ENCODE data around the gene CHST1.

The CHST1 gene

GRCh38 chr11:45653277-45653676, 12.1 kb downstream of the CHST1 start:
- DNase-seq, result no peak
- no peak overlapping the region for H3K23ac ChIP-seq (ENCODE audit: low read length)
- H3K4me3 ChIP-seq (ENCODE audit: low read depth, low read length), result no peak overlapping the region
- H2AK5ac ChIP-seq (ENCODE audit: low read length), result no peak overlapping the region
- no peak overlapping the region for H4K12ac ChIP-seq (ENCODE audit: low read depth, low read length)
- H3K36me3 ChIP-seq (ENCODE audit: control insufficient read depth in 1 of 2, insufficient read depth in 2 of 2, low read length in 2 of 2), result no peaks in the 10 kb centered on the region
- H2BK5ac ChIP-seq (ENCODE audit: low read depth, low read length, poor library complexity), result no peak overlapping the region
- no CpG with 5 or more reads among the region's 3 CpGs for WGBS (ENCODE audit: extremely low coverage, insufficient coverage, insufficient read length)
- no peak overlapping the region for H2BK120ac ChIP-seq (ENCODE audit: insufficient read depth, low read length, poor library complexity)
- no peaks in the 10 kb centered on the region for H3K79me2 ChIP-seq (ENCODE audit: control insufficient read depth, insufficient read depth, low read length, poor library complexity)
- H3K14ac ChIP-seq (ENCODE audit: low read length), result no peak overlapping the region
- H2AFZ ChIP-seq (ENCODE audit: insufficient read depth, low read length, poor library complexity), result no peak overlapping the region
- peaks cover 3% of the 10 kb centered on the region for H3K9me3 ChIP-seq (ENCODE audit: insufficient read depth, low read depth, low read length)
- no peak overlapping the region for H3K9ac ChIP-seq (ENCODE audit: low read length)
- no peak overlapping the region for H4K91ac ChIP-seq (ENCODE audit: low read depth, low read length)
- H4K8ac ChIP-seq (ENCODE audit: low read depth, low read length), result no peak overlapping the region
- H3K27ac ChIP-seq (ENCODE audit: low read depth, low read length), result no peak overlapping the region
- H3K27me3 ChIP-seq (ENCODE audit: insufficient read depth, low read length), result no peaks in the 10 kb centered on the region
- H3K79me1 ChIP-seq (ENCODE audit: low read length), result no peaks in the 10 kb centered on the region
- H3K4me1 ChIP-seq (ENCODE audit: control insufficient read depth in 1 of 2, insufficient read depth in 2 of 2, low read length in 2 of 2), result peaks cover 4 to 6% of the 10 kb centered on the region in 2 experiments
- H3K4ac ChIP-seq (ENCODE audit: low read depth, low read length), result no peak overlapping the region
- no peak overlapping the region for H2BK12ac ChIP-seq (ENCODE audit: low read length)
- H3K4me2 ChIP-seq (ENCODE audit: low read length), result no peak overlapping the region
- H3K18ac ChIP-seq (ENCODE audit: low read length), result no peak overlapping the region

- Histone ChIP-seq H2BK120ac (ENCODE audit: insufficient read depth, low read length, poor library complexity) (no peak overlapping the region), H3K14ac (ENCODE audit: low read length) (no peak overlapping the region), H3K79me2 (ENCODE audit: control insufficient read depth, insufficient read depth, low read length, poor library complexity) (no peaks in the 10 kb centered on the region), H2BK12ac (ENCODE audit: low read length) (no peak overlapping the region), H3K18ac (ENCODE audit: low read length) (no peak overlapping the region), H3K9me3 (ENCODE audit: insufficient read depth, low read depth, low read length) (peaks cover 3% of the 10 kb centered on the region), H2BK5ac (ENCODE audit: low read depth, low read length, poor library complexity) (no peak overlapping the region), H4K91ac (ENCODE audit: low read depth, low read length) (no peak overlapping the region), H3K4me2 (ENCODE audit: low read length) (no peak overlapping the region), H3K4ac (ENCODE audit: low read depth, low read length) (no peak overlapping the region), H3K36me3 (ENCODE audit: control insufficient read depth in 1 of 2, insufficient read depth in 2 of 2, low read length in 2 of 2) (no peaks in the 10 kb centered on the region), H3K4me3 (ENCODE audit: low read depth, low read length) (no peak overlapping the region), H4K12ac (ENCODE audit: low read depth, low read length) (no peak overlapping the region), H3K23ac (ENCODE audit: low read length) (no peak overlapping the region), H4K8ac (ENCODE audit: low read depth, low read length) (no peak overlapping the region), H3K9ac (ENCODE audit: low read length) (no peak overlapping the region), H3K79me1 (ENCODE audit: low read length) (no peaks in the 10 kb centered on the region), H2AK5ac (ENCODE audit: low read length) (no peak overlapping the region), H2AFZ (ENCODE audit: insufficient read depth, low read length, poor library complexity) (no peak overlapping the region), H3K27ac (ENCODE audit: low read depth, low read length) (no peak overlapping the region), H3K27me3 (ENCODE audit: insufficient read depth, low read length) (no peaks in the 10 kb centered on the region), H3K4me1 (ENCODE audit: control insufficient read depth in 1 of 2, insufficient read depth in 2 of 2, low read length in 2 of 2) (peaks cover 3 to 6% of the 10 kb centered on the region in 2 experiments)
- no CpG with 5 or more reads among the region's 6 CpGs for WGBS (ENCODE audit: extremely low coverage, insufficient coverage, insufficient read length)
- no peak for DNase-seq
Observed at GRCh38 chr11:45652781-45653180, 12.6 kb downstream of the CHST1 start.

- WGBS (ENCODE audit: extremely low coverage, insufficient coverage, insufficient read length), result no CpG with 5 or more reads among the region's 20 CpGs
- no peak overlapping the region for H2BK12ac ChIP-seq (ENCODE audit: low read length)
- no peak overlapping the region for H2BK5ac ChIP-seq (ENCODE audit: low read depth, low read length, poor library complexity)
- H3K27me3 ChIP-seq (ENCODE audit: insufficient read depth, low read length), result no peaks in the 10 kb centered on the region
- no peak overlapping the region for H3K9ac ChIP-seq (ENCODE audit: low read length)
- no peak overlapping the region for H3K4me2 ChIP-seq (ENCODE audit: low read length)
- no peak overlapping the region for H2AK5ac ChIP-seq (ENCODE audit: low read length)
- H3K23ac ChIP-seq (ENCODE audit: low read length), result no peak overlapping the region
- H3K4ac ChIP-seq (ENCODE audit: low read depth, low read length), result no peak overlapping the region
- no peak for DNase-seq
- no peak overlapping the region for H3K18ac ChIP-seq (ENCODE audit: low read length)
- H3K79me2 ChIP-seq (ENCODE audit: control insufficient read depth, insufficient read depth, low read length, poor library complexity), result no peaks in the 10 kb centered on the region
- no peak overlapping the region for H3K14ac ChIP-seq (ENCODE audit: low read length)
- H3K4me3 ChIP-seq (ENCODE audit: low read depth, low read length), result no peak overlapping the region
- no peak overlapping the region for H2BK120ac ChIP-seq (ENCODE audit: insufficient read depth, low read length, poor library complexity)
- H4K12ac ChIP-seq (ENCODE audit: low read depth, low read length), result no peak overlapping the region
- H3K36me3 ChIP-seq (ENCODE audit: control insufficient read depth in 1 of 2, insufficient read depth in 2 of 2, low read length in 2 of 2), result no peaks in the 10 kb centered on the region
- no peak overlapping the region for H4K91ac ChIP-seq (ENCODE audit: low read depth, low read length)
- H2AFZ ChIP-seq (ENCODE audit: insufficient read depth, low read length, poor library complexity), result no peak overlapping the region
- peaks cover 3% of the 10 kb centered on the region for H3K9me3 ChIP-seq (ENCODE audit: insufficient read depth, low read depth, low read length)
- no peaks in the 10 kb centered on the region for H3K79me1 ChIP-seq (ENCODE audit: low read length)
- no peak overlapping the region for H3K27ac ChIP-seq (ENCODE audit: low read depth, low read length)
- H4K8ac ChIP-seq (ENCODE audit: low read depth, low read length), result no peak overlapping the region
- peaks cover 3 to 6% of the 10 kb centered on the region in 2 experiments for H3K4me1 ChIP-seq (ENCODE audit: control insufficient read depth in 1 of 2, insufficient read depth in 2 of 2, low read length in 2 of 2)
Observed at GRCh38 chr11:45651841-45652749, 13.3 kb downstream of the CHST1 start.

- H3K4me2 ChIP-seq (ENCODE audit: low read length), result no peak overlapping the region
- H3K79me1 ChIP-seq (ENCODE audit: low read length), result no peaks in the 10 kb centered on the region
- H3K18ac ChIP-seq (ENCODE audit: low read length), result no peak overlapping the region
- no peak overlapping the region for H2AFZ ChIP-seq (ENCODE audit: insufficient read depth, low read length, poor library complexity)
- H3K4me1 ChIP-seq (ENCODE audit: control insufficient read depth in 1 of 2, insufficient read depth in 2 of 2, low read length in 2 of 2), result peaks cover 3 to 6% of the 10 kb centered on the region in 2 experiments
- no peak overlapping the region for H3K27ac ChIP-seq (ENCODE audit: low read depth, low read length)
- H4K12ac ChIP-seq (ENCODE audit: low read depth, low read length), result no peak overlapping the region
- H3K9ac ChIP-seq (ENCODE audit: low read length), result no peak overlapping the region
- H2BK120ac ChIP-seq (ENCODE audit: insufficient read depth, low read length, poor library complexity), result no peak overlapping the region
- H3K14ac ChIP-seq (ENCODE audit: low read length), result no peak overlapping the region
- H2BK5ac ChIP-seq (ENCODE audit: low read depth, low read length, poor library complexity), result no peak overlapping the region
- H3K79me2 ChIP-seq (ENCODE audit: control insufficient read depth, insufficient read depth, low read length, poor library complexity), result no peaks in the 10 kb centered on the region
- H3K27me3 ChIP-seq (ENCODE audit: insufficient read depth, low read length), result no peaks in the 10 kb centered on the region
- no peak for DNase-seq
- H3K23ac ChIP-seq (ENCODE audit: low read length), result no peak overlapping the region
- peaks cover 5% of the 10 kb centered on the region for H3K9me3 ChIP-seq (ENCODE audit: insufficient read depth, low read depth, low read length)
- H3K36me3 ChIP-seq (ENCODE audit: control insufficient read depth in 1 of 2, insufficient read depth in 2 of 2, low read length in 2 of 2), result no peaks in the 10 kb centered on the region
- no peak overlapping the region for H4K91ac ChIP-seq (ENCODE audit: low read depth, low read length)
- no peak overlapping the region for H3K4ac ChIP-seq (ENCODE audit: low read depth, low read length)
- H4K8ac ChIP-seq (ENCODE audit: low read depth, low read length), result no peak overlapping the region
- no peak overlapping the region for H3K4me3 ChIP-seq (ENCODE audit: low read depth, low read length)
- H2BK12ac ChIP-seq (ENCODE audit: low read length), result no peak overlapping the region
- no peak overlapping the region for H2AK5ac ChIP-seq (ENCODE audit: low read length)
- no CpG with 5 or more reads among the region's 9 CpGs for WGBS (ENCODE audit: extremely low coverage, insufficient coverage, insufficient read length)
Observed at GRCh38 chr11:45651156-45651555, 14.3 kb downstream of the CHST1 start.
